SH-SY5Y (cell line): ENCODE measurements around the gene SOCS1.

Experiments
- GATA2 ChIP-seq: IDR thresholded peaks from 2 replicates; pipeline ENCODE4 v1.6.1; 2011; ENCODE audit warnings: mild to moderate bottlenecking, low read depth, low read length
- GATA3 ChIP-seq: IDR thresholded peaks from 2 replicates; pipeline ENCODE4 v1.6.1; 2011; ENCODE audit warnings: low read depth, mild to moderate bottlenecking, low read length, moderate library complexity

GRCh38 chr16:11245988-11246387 lies 10.0 kb downstream of the SOCS1 start:
- no peak for TF ChIP-seq GATA3
- TF ChIP-seq GATA2: no peak
